Spleen (tissue), 7 donors: ENCODE results near the gene GBP2.

Experiments
- POLR2AphosphoS5 ChIP-seq, 3 donors: sonication (generic); formaldehyde crosslinking; IDR thresholded peaks; one replicate each; pipeline ENCODE4 v1.5.1; 2017; ENCODE audit warnings: antibody characterized with exemption in 3 of 3
- TF ChIP-seq, protein P1 (sequence below), 11 experiments: fragments of 200-600 bp in 7 of 11; fragments of 450-650 bp in 4 of 11; sonication (generic) in 4 of 11; IDR thresholded peaks in 8 of 11; conservative IDR thresholded peaks in 3 of 11; 1 replicate in 7 of 11; 2 replicates in 4 of 11; pipeline versions ENCODE4 v1.4.0 to v1.8.0; 2016 to 2021; ENCODE audit warnings: antibody characterized with exemption in 11 of 11, inconsistent platforms in 4 of 11, mild to moderate bottlenecking in 1 of 11
- donor health status: DM: no; HTN: no; CAD: no; lungs with moderate emphysema.
- donor health status: DM: no; HTN: no; CAD: no.
- donor health status: DM: no; HTN: no; CAD: no.

DNA sequence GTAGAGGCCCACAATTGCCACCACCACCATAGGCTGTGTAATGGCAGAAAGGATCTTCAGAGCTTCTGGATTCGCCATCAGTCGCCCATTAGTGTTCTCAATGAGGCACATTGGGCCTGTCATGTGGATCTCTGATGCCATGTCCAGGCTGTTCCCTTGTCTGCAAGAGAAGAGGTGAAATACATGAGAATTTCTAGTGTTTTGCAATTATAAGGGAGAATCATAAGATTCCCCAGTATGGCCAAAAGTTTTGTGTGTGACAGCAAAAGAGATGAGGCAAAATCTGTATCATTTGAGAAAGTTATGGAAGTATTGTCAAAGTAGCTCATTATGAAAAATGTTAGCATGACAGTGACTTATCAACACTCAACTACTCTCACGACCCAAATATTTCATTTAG, 62.8 kb downstream of the GBP2 start:
- TF ChIP-seq POLR2AphosphoS5 (IDR thresholded peaks at IDR 0.05) = no peak
- TF ChIP-seq, protein P1, sequence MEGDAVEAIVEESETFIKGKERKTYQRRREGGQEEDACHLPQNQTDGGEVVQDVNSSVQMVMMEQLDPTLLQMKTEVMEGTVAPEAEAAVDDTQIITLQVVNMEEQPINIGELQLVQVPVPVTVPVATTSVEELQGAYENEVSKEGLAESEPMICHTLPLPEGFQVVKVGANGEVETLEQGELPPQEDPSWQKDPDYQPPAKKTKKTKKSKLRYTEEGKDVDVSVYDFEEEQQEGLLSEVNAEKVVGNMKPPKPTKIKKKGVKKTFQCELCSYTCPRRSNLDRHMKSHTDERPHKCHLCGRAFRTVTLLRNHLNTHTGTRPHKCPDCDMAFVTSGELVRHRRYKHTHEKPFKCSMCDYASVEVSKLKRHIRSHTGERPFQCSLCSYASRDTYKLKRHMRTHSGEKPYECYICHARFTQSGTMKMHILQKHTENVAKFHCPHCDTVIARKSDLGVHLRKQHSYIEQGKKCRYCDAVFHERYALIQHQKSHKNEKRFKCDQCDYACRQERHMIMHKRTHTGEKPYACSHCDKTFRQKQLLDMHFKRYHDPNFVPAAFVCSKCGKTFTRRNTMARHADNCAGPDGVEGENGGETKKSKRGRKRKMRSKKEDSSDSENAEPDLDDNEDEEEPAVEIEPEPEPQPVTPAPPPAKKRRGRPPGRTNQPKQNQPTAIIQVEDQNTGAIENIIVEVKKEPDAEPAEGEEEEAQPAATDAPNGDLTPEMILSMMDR (IDR thresholded peaks at IDR 0.05 in 8 of 11, conservative IDR thresholded peaks at IDR 0.05 in 3 of 11) = no peak
